Activated CD8-positive, alpha-beta memory T cell treated with anti-CD3 and anti-CD28 coated beads, Interleukin-2, amount 10 ng/mL, durations not matched to agents 7 days and 5 days (primary cell): ENCODE data around the gene ZCCHC18. TPM values are rescaled to one million over a fixed set of nuclear protein-coding genes. Genes with fewer than 3 reads are reported as not detected.

Experiments used
- ATAC-seq: fragments of 150-1000 bp; cut with Tn5 transposase; one replicate; pipeline ENCODE4 v1.10.0; 2021; ENCODE audit warnings: moderate library complexity
- CTCF ChIA-PET: fragments of 350-600 bp; sonication (Branson Sonifier 250); formaldehyde crosslinking; loops from one replicate; lab custom pipeline; 2021; ENCODE audit warnings: antibody characterized with exemption; lab: Charles Lee
- DNase-seq: peaks from one replicate; pipeline ENCODE4 v3.0.0-alpha.2; 2020
- H3K27ac Mint-ChIP-seq: one replicate; pipeline ENCODE4 v1.8.0; 2021; ENCODE audit warnings: mild to moderate bottlenecking, mixed read lengths
- H3K27me3 Mint-ChIP-seq: one replicate; pipeline ENCODE4 v1.8.0; 2021; ENCODE audit warnings: mixed read lengths
- H3K36me3 Mint-ChIP-seq: one replicate; pipeline ENCODE4 v1.8.0; 2021; ENCODE audit warnings: mild to moderate bottlenecking, mixed read lengths
- H3K4me1 Mint-ChIP-seq: one replicate; pipeline ENCODE4 v1.8.0; 2021; ENCODE audit warnings: mixed read lengths
- H3K4me3 Mint-ChIP-seq: one replicate; pipeline ENCODE4 v1.8.0; 2021; ENCODE audit warnings: mild to moderate bottlenecking, moderate library complexity, mixed read lengths
- H3K9me3 Mint-ChIP-seq: one replicate; pipeline ENCODE4 v1.8.0; 2022; ENCODE audit warnings: low read depth, mixed read lengths
- total RNA-seq, 2 experiments: library from RNA; stranded (reverse); gene quantifications; one replicate each; pipeline ENCODE4 v1.2.3, GENCODE V29; 2021

The ZCCHC18 gene
- total RNA-seq, 2 experiments from 2014 or later = 3.3 to 3.9 TPM

GRCh38 chrX:104141087-104141760, 28.9 kb downstream of the ZCCHC18 start:
- no peaks in the 10 kb centered on the region for H3K9me3 Mint-ChIP-seq
- ATAC-seq (no peak), DNase-seq (no peak)
- H3K4me3 Mint-ChIP-seq = no peak overlapping the region
- CTCF ChIA-PET = no interaction called here
- H3K4me1 Mint-ChIP-seq = peaks cover 5% of the 10 kb centered on the region
- no peaks in the 10 kb centered on the region for H3K27me3 Mint-ChIP-seq
- no peak overlapping the region for H3K27ac Mint-ChIP-seq
- no peaks in the 10 kb centered on the region for H3K36me3 Mint-ChIP-seq

- DNase-seq (no peak), ATAC-seq (no peak)
- H3K36me3 Mint-ChIP-seq = no peaks in the 10 kb centered on the region
- no peak overlapping the region for H3K4me3 Mint-ChIP-seq
- H3K4me1 Mint-ChIP-seq = peaks cover 7% of the 10 kb centered on the region
- no peaks in the 10 kb centered on the region for H3K9me3 Mint-ChIP-seq
- CTCF ChIA-PET = no interaction called here
- H3K27me3 Mint-ChIP-seq = no peaks in the 10 kb centered on the region
- no peak overlapping the region for H3K27ac Mint-ChIP-seq
Observed at GRCh38 chrX:104151037-104151436, 38.7 kb downstream of the ZCCHC18 start.

GRCh38 chrX:104156630-104157529, 44.6 kb downstream of the ZCCHC18 start, which contains the start of gene SLC25A53:
Gene SLC25A53, minus strand, starts transcription at chrX:104157009. Its CDS starts 51,752 bp downstream, at chrX:104105257.
- Mint-ChIP-seq H3K9me3 (no peaks in the 10 kb centered on the region), H3K4me1 (peaks cover 22% of the 10 kb centered on the region), H3K4me3 (peak within 1 kb of the TSS; percentile 97), H3K36me3 (peaks cover 1% of the 10 kb centered on the region), H3K27me3 (no peaks in the 10 kb centered on the region), H3K27ac (peak within 1 kb of the TSS; percentile 100)
- DNase-seq (peak; percentile 86), ATAC-seq (peak; percentile 94)
- CTCF ChIA-PET = interaction anchor here (1.7 to 2.3 kb wide), 3 partner anchors 10 to 238 kb away, joined by 8 to 14 read pairs (median 12); partner anchors contain the start of genes FAM199X and ZCCHC18

Other genes with a start within 250 kb of the ZCCHC18 start
- 10 to 100 TPM in 1 of 2 experiments, 1 to 10 TPM in 1; 9.3 to 10.5 TPM for gene TMSB15B, start 149.9 kb upstream of the ZCCHC18 start, total RNA-seq
- gene H2BW1, start 98.8 kb upstream of the ZCCHC18 start, total RNA-seq = not detected
- gene H2BW2, start 72.6 kb upstream of the ZCCHC18 start, total RNA-seq = not detected
- 1 to 10 TPM; 4.6 TPM for gene TMSB15C, start 36.3 kb upstream of the ZCCHC18 start, total RNA-seq
- 1 to 10 TPM; 7.4 to 9.6 TPM for gene SLC25A53, start 44.5 kb downstream of the ZCCHC18 start, total RNA-seq
- 10 to 100 TPM; 11.9 to 12.1 TPM for gene FAM199X, start 53.9 kb downstream of the ZCCHC18 start, total RNA-seq
- not detected for gene ESX1, start 142.4 kb downstream of the ZCCHC18 start, total RNA-seq